HG03565 (cell line): ENCODE data around the gene CCDC97.
"Not testable (repeated sequence)": the region's sequence is repeated elsewhere in the genome, so short reads cannot be mapped to it uniquely, and the experiment has no call there.

Experiments
- ATAC-seq: cut with Tn5 transposase; IDR thresholded peaks from one replicate; pipeline ENCODE4 v1.9.1; 2021; ENCODE audit warnings: mild to moderate bottlenecking, moderate library complexity; ENCODE audit not compliant: unreplicated experiment

The CCDC97 gene

DNA sequence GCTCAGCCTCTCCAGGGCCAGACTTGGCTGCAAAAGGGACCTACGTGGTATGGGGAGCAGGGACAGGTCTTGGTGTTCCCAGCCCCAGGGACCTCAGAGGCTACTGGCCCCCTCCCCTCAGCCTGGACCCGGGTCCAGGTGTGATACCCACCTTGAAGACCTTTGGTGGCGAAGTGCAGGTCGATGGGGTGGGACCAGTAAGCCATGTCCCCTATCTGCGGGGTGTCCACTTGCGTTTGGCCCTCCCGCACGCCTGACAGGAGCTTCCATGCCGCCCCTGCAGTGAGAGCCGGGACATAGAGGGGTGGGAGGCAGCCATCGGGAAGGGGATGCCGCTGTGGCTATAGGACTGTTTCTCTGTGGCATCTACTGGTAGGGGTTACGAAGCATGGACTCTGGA is 47.8 kb downstream of the CCDC97 start:
- no peak for ATAC-seq

DNA sequence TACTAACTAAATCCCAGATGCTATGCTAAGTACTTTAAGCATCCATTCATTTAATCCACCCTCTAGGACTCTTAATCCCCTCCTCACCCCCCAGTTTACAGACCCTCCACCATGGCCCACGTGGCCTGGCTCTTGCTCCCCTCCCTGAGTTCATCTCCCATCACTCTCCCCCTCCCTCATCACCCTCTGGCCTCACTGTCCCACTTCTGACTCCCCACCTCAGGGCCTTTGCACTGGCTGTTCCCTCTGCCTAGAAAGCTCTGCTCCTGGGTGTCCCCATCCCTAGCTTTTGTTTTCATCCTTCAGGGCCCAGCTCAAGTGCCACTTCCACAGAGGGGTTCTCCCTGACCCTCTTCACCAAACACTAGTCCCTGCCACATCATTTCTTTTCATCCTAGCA is 49.8 kb downstream of the CCDC97 start:
- no peak for ATAC-seq

DNA sequence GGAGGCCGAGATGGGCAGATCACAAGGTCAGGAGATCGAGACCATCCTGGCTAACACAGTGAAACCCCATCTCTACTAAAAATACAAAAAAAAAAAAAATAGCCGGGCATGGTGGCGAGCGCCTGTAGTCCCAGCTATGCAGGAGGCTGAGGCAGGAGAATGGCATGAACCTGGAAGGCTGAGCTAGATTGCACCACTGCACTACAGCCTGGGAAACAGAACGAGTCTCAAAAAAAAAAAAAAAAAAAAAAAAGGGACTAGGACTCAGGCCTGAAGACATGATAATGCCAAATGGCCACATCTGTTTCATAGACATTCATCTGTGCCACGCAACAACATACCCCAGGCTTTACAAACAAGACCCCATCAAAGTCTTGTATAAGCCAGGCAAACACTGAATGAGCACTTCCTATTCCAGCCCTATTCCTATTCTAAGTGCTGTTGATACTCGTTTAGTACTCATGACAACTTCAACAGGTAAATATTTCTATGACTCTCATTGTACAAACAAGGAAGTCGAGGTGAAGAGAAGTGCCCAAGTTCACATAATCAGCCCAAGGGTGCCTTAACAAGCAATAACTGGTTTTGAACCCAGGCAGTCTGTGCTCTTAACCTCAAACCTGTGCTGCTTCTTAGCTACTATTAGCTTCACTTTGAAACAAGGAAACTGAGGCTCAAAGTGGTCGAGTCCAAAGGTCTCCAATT is 52.3 kb downstream of the CCDC97 start:
- ATAC-seq, result no peak

DNA sequence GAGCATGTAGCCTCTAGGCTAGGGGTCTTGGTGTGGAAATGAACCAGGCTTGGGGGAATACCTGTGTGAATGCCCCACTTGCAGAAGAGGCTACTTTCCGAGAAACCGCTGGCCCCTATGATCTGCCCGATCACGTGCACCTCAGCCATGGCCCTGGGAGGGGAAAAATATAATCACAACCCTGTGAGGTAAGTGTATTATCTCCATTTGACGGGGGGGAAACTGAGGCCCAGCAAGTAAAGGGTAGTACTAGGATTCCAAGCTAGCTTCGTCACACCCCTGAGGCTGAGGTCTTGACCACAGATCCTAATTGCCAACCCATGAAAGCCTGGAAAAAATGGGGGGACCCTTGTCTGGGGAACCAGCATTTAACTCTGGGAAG is 53.4 kb downstream of the CCDC97 start:
- no peak for ATAC-seq

DNA sequence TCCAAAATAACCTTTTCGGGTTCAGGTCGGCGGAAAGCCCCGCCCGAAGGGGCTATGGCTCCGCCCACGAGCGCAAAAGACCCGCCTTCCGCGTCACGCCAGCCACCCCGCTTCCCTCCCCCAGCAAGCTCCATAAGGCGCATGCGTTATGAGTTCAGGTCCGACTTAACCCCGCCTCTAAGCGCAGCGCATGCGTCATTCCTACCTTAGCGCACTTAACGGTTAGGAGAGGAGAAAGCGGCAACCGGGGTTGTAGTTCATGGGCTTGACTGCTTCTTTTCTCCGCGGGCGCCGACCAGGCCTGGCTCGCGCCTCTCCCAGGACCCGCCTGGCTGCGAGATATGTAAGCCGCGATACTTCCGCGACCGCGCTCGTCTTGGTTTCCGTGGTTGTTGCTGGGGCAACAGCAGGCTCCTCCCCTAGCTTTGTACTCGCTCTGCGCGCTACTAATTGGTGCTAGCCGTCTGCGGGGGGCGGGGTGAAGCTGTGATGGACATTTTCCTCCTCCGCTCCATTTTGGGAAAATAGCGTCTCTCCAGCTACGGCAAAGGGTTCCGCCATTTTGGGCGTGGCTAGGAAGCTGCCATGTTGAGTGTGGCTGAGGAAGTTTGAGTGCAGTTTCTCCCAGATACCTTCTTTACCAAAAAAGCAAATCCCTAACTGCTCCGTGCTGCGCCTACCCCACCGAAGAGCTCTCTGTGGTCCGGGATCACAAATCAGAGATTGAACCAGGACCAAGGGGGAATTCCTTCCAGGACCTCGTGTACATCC is 54.0 kb downstream of the CCDC97 start, which contains the start of gene B9D2:
B9D2 (minus strand) TSS at position 397 of the 771 bp plus-strand sequence. CDS start 630 bp downstream, outside the sequence.
- ATAC-seq, result peak; percentile 74

DNA sequence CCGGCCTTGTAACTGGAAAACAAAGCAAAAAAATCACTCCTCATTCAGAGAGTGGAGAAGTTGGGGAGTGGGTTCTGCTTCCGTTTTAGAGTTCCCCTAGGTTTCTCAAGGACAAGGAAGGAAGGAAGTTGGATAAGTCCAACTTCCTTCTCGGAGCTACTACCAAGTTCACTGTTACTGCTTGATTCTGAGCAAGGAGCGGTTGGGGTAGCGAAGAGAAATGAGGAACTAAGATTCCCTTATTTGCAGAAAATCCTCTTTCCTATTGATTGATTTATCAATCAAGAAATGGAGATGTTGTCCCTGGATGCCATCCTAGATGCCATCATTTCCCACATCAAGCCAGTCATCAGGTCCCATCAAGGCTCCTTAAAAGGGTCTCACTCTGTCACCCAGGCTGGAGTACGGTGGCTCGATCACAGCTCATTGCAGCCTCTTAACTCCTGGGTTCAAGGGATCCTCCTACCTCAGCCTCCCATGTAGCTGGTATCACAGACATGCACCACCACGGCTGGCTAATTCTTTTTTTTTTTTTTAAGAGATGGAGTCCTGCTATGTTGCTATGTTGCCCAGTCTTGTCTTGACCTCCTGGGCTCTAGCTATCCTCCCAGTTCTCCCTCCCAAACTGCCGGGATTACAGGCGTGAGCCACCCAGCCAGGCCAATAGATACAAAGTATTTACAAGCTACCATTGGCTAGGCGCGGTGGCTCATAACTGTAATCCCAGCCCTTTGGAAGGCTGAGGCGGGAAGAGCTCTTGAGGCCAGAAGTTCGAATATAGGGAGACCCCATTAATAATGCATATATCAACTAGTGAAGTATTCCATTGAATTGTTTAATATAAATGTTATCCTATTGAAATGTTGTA is 54.8 kb downstream of the CCDC97 start:
- ATAC-seq, result no peak

DNA sequence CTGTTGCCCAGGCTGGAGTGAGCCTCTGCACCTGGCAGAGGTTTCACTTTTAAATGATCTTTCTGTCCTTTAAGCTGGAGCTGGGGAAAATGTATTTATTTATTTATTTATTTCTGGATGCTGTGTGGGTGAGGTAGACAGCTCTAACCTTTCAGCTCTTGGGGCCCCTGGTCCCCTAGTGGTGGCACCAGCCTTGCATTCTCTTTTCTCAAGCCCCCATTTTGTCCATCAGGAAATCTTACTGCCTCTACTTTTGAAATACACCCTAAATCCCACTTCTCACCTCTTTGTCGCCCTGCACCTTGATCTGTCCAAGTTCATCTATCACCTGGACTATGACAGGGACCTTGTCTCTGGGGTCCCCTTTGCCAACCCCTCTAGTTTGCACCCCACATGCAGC is 56.1 kb downstream of the CCDC97 start:
- ATAC-seq, result no peak

DNA sequence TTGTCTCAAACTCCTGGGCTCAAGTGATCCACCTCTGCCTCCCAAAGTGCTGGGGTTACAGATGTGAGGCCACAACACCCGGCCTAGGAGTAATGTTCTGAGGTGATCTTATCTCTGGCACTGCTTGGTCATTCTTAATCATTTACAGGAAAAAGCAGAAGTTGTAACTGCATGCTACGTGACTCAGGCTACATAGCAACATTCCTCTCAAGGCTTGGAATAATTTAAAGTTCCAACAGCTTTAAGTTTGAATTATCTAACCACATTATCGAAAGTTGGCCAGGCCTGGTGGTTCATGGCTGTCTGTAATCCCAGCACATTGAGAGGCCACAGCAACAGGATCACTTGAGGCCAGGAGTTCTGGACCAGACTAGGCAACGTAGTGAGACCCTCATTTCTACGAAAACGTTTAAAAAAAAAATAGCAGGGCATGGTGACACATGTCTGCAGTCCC is 57.9 kb downstream of the CCDC97 start:
- no peak for ATAC-seq

DNA sequence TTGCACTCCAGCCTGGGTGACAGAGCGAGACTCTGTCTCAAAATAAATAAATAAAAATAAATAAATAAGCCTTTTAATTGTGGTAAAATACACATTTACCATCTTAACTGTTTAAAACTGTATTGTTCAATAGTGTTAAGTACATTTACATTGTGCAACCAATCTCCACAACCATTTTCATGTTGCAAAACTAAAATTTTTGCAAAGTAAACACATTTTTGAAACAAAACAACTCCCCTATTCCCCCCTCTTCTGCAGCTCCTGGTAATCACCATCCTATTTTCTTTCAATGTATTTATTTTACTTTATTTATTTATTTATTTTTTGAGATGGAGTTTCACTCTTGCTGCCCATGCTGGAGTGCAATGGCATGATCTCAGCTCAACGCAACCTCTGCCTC is 59.8 kb downstream of the CCDC97 start:
- ATAC-seq, result no peak

DNA sequence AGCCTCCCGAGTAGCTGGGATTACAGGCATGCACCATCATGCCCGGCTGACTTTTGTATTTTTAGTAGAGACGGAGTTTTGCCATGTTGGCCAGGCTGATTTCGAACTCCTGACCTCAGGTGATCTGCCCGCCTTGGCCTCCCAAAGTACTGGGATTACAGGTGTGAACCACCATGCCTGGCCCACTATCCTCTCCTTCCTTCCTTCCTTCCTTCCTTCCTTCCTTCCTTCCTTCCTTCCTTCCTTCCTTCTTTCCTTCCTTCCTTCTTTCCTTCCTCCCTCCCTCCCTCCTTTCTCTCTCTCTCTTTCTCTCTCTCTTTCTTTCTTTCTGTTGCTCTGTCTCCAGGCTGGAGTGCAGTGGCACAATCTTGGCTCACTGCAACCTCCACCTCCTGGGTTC is 61.1 kb downstream of the CCDC97 start:
- ATAC-seq, result not testable (repeated sequence)

DNA sequence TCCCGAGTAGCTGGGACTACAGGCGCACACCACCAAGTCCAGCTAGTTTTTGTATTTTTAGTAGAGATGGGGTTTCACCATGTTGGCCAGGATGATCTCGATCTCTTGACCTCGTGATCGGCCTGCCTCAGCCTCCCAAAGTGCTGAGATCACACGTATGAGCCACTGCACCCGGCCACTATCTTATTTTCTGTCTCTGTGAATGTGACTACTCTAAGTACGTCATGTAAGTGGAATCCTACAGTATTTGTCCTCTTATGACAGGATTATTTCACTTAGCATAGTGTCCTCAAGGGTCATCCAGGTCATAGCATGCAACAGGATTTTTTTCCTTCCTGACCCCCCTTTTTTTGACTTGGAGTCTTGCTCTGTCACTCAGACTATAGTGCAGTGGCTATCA is 61.6 kb downstream of the CCDC97 start:
- no peak for ATAC-seq

DNA sequence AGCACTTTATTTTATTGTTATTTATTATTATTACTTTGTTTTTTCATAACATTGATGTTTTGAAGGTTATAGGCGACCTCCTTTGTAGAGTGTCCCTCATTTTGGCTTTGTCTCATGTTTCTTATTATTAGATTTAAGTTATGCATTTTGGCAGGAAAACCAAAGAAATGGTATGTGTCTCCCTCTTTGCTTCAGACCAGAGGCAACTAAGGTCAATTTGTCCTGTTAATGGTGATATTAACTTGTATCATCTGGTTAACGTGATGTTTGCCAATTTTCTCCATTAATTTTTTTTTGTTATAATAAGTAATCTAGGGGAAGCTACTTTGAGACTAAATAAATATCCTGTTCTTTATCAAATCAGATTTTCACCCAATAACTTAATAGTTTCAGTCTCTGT is 62.5 kb downstream of the CCDC97 start:
- ATAC-seq, result no peak

DNA sequence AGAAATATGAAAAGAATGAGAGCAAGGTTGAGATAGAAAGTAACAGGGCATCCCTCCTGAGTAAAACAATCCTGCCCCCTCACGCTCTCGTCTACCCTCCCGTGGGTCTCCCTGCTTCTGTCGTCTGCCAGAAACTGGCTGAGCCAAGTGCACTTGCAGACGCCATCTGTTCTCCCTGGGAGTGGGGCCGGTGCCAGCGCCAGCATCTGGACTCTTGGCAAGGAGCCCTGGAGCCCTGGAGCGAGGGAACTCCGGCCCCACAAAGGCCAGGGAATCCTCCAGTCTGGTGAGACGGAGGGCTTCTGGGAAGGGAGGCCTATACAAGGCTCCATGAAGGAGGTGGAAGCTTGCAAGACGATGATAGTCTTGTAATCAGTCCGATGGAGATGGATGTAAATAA is 64.0 kb downstream of the CCDC97 start:
- ATAC-seq, result no peak
